GM18907 (cell line): ENCODE results near the gene SLC1A1.
"Not testable (repeated sequence)": the region's sequence is repeated elsewhere in the genome, so short reads cannot be mapped to it uniquely, and the experiment has no call there.

Experiments used
- ATAC-seq: cut with Tn5 transposase; IDR thresholded peaks from one replicate; pipeline ENCODE4 v1.9.1; 2021; ENCODE audit warnings: mild to moderate bottlenecking, moderate library complexity; ENCODE audit not compliant: unreplicated experiment

SLC1A1 gene

GRCh38 chr9:4540425-4540824, 50.2 kb downstream of the SLC1A1 start:
- ATAC-seq: no peak

- no peak for ATAC-seq
Observed at GRCh38 chr9:4541281-4541680, 51.0 kb downstream of the SLC1A1 start.

DNA sequence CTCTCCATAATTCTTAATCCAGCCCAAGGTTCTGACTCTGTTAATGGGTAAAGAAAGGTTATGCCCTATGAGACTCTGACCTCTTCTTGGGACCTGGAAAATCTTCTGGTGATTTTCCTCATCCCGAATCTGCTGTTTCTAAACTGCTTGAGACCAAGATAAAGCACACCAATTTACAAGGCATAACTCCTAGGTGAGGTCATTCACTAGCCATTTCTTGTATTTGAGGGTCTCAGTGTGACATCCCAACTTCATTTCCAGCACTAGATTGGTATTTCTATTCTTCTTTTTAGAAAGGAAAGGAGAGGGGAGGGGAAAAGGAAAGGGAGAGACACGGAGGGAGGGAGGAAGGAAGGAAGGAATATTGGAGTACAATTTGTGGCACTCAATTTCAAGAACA, 51.6 kb downstream of the SLC1A1 start:
- ATAC-seq: no peak

DNA sequence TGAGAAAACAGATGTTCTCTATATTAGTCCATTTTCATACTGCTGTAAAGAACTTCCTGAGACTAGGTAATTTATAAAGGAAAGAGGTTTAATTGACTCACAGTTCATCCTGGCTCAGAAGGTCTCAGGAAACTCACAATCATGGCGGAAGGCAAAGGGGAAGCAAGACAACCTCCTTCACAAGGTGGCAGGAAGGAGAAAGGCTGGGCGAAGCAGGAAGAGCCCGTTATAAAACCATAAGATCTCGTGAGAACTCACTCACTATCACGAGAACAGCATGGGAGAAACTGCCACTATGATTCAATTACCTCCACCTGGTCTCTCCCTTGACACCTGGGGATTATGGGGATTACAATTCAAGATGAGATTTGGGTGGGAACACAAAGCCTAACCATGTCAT, 54.4 kb downstream of the SLC1A1 start:
- ATAC-seq: not testable (repeated sequence)

GRCh38 chr9:4547016-4547415, 56.7 kb downstream of the SLC1A1 start:
- no peak for ATAC-seq

GRCh38 chr9:4548811-4549725, 58.8 kb downstream of the SLC1A1 start:
- ATAC-seq: no peak

DNA sequence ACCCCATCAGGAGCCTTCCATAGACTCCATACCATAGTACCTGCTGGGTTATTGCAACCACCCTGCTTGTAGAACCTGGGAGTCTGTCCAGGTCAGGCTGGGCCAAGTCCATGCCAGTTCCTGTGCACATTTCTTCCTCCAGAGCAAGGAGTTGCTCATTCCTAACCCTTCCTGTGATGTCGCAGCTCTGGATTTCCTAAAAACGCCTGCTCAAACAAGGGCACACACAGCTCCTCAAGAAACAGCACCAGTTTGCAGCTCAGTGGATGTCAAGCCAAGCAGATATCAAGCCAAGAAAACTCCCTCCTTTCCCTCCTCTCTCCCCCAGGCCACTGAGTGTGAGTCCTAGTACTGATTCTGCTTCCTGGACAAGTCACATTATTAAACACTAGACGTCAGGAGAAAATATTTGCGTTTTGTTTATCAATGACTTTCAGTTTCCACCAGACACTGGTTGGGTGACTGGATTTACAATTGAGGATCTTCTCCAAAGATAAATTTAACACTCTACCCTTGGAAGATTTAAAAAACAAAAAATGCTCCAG, 59.6 kb downstream of the SLC1A1 start:
- ATAC-seq: no peak

DNA sequence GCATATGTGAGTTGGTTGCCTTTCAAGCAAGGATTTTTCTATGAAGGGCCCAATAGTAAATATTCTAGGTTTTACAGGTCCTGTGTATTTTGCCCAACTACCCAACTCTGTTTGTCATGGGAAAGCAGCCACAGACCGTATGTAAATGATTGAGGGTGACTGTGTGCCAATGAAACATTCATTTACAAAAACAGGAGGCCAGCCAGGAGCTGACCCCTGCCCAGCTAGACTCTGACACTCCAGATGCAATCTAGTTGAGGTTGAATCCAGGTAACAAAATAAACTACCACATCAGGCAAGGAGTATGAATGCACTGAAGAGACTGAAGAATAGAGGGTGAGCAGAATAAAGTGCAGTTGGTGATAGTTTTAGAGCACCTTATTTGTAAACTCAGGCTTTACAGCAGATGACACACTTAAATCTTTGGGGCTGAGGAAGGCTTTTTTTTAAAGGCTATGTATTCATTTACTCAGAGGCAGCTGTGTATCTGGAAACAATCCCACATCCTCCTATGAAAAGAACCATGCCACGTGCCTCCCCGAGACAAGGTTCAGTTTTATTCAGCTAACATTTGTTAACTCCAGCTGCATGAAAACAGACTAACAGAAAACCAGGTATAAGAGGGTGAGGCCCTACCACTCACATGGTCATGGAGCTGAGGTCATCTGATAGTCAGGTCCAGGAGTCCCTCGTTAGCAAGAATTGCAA, 60.7 kb downstream of the SLC1A1 start:
- ATAC-seq: no peak

DNA sequence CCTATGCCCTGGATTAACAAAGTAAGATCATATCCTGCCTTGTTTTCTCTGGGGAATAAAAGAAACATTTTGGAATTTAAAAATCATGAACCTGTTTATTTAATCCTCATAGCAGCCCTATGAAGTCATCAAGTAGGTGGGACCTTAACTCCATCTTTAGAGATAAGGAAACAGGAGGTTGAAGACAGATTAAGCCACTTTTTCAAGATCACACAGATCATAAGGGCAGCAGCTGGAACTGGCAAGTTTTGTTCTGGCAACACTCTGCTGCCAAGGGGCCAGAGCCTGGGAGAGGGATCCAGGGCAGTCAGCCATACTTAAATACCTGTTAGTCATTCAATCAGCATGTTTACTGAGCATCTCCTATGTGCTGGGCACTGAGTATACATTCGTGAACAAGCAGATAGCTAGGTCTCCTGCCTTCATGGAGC, 63.7 kb downstream of the SLC1A1 start:
- no peak for ATAC-seq

DNA sequence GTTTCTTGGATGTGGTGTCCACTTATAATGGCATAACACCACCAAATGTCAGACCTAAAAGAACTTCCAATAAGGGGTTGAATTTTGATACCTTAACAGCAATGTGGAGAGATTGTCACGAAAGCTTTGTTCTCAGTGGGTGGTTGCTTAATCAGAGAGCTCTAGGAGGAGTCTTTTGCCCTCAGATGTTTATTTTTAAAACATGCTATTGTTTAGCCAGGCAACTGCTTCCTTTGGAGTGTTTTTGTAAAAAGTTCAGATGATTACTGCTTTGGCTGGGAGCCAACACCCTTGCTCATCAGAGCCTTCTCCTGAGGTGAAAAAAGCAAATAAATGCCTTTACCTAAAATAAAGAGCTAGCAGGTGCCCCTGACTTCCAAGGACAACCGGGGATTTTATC, 65.0 kb downstream of the SLC1A1 start:
- ATAC-seq: no peak

DNA sequence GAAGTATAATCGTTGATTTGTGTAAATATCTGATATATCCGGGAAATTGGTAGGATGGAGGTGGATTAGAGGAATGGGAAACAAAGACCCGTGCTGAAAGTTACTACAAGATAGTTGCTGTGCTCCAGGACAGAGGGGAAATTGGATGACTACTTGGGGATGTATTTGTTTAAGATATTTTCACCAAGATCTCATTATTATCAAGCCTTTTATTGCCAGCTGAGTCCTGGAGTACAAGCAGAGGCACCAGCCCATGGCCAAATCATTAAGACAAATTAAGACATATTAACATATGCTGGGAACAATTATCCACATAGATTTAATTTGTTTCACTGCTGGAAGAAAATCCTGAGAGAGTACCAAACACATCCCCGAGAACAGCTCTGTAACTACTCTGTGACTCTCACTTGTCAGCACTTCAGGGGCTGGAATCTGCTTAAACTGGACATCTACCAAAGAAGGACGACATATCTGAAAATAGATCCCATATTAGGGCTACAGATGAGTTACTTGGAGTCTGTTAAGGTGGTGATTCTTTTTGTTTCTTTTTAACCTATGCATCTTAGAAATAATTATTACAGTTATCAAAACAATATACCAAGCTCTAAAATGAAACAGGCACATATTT, 68.2 kb downstream of the SLC1A1 start:
- ATAC-seq: no peak

DNA sequence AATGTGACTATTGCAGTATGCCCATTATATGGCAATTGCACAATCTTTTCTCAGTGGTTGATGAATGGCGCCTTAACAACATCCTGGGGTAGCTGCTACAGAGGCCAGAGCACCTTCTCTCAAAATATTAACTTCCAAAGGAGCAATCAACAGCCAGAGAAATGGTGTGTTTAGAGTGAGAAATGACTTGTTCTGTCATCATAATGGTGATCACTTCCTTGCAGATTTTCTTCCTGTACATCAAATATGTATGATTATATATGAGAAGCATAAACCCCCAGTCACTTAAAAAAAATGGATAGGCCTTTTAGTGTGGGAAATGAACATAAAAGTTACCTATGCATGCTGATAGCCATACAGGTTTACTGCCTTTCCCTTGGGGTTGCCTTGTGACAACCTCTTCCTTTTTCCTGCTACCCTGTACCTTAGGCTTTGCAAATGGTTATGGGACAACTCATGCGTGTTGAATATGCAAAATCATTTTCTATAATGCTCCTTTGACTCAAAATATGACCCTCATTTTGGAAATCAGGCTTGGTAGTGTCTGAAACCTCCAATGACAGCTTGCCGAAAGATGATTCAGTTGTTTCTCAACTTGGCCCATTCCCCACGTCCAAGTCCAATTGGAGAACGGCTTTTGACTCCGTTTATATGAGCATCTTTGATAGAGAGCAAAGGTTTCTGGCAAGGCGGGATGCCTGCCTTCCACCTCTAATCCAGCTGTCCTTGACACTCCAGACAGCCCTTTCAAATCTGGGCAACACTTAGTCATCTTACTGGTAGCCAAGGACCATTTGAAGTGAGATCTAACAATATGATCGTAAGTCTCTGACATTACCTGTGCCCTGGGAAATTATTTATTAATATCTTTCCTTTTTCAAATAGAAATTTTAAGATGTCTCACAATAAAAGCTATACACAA, 69.3 kb downstream of the SLC1A1 start:
- peak; percentile 84 for ATAC-seq

- no peak for ATAC-seq
Observed at GRCh38 chr9:4563105-4563504, 72.8 kb downstream of the SLC1A1 start.

GRCh38 chr9:4566806-4567205, 76.5 kb downstream of the SLC1A1 start:
- ATAC-seq: no peak

- no peak for ATAC-seq
Observed at GRCh38 chr9:4567601-4568000, 77.3 kb downstream of the SLC1A1 start.

DNA sequence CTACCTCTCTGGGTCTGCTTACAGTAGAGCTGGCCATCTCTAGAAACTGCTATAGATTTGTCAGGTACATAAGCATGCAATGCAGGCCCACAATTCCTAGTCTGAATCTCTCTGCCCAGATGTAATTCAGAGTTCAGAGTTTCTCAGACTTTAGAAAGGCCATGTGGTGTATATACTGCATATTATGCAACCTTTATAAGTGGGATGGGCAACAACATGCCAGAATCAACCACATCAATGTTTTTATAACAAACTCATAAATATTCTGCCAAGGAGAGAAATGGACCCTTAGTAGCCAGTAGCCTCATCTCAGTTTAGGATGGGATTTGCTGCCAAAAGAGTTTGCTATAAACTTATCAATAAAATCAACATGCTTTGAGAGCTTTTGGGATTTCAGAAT, 78.8 kb downstream of the SLC1A1 start:
- no peak for ATAC-seq

- no peak for ATAC-seq
Observed at GRCh38 chr9:4572184-4572826, 82.0 kb downstream of the SLC1A1 start.

GRCh38 chr9:4573176-4573575, 82.9 kb downstream of the SLC1A1 start:
- ATAC-seq: no peak

DNA sequence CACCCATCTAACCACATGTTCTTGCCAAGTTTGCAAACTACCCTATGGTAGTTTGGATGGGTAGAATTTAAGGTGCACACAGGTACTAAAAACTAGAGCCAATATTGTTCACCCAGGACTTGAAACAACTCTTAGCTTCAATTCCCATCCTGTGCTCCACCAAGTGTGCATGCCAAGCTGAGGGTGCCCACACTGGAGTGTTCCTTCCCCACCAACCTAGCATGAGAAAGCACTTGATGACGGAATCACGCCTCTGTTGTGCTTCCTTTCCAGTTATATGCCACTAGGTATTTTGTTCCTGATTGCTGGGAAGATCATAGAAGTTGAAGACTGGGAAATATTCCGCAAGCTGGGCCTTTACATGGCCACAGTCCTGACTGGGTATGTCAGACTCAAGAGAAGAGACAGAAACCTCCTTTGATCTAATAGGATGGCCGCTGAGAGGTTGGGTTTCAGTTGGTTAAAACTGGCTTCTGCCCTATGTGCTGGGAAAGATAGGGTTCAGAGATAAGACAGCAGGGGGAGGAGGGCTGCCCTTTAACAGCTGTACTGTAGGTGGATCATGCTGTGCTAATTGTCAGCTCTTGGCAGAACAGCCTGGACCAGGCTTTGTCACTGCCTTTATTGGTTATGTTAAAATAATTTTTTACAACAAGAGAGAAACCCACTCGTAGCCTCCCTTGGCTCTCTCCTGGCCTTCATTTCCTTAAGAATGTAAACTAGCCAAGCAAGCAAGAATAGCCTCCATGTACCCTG, 83.5 kb downstream of the SLC1A1 start:
- ATAC-seq: no peak
